ENCODE measurements around the gene PIP4K2A.
A peak's percentile ranks its signal among the peaks of the same experiment; 100 is the strongest.

Gene PIP4K2A

GRCh38 chr10:22624287-22624738, 90.1 kb downstream of the PIP4K2A start:
- no peak for TF ChIP-seq CTCF (IDR thresholded peaks at IDR 0.05; ENCODE audit: insufficient read depth, missing control alignments)
- FAIRE-seq (no peak), DNase-seq (ENCODE audit: insufficient read length, low spot score) (no peak)

- no peak for TF ChIP-seq CTCF (IDR thresholded peaks at IDR 0.05; ENCODE audit: insufficient read depth, missing control alignments)
- FAIRE-seq (peak; percentile 86), DNase-seq (ENCODE audit: insufficient read length, low spot score) (no peak)
These were observed 90.6 kb downstream of the PIP4K2A start for GRCh38 chr10:22623633-22624253.

GRCh38 chr10:22622242-22622806, 92.1 kb downstream of the PIP4K2A start:
- TF ChIP-seq CTCF (IDR thresholded peaks at IDR 0.05; ENCODE audit: insufficient read depth, missing control alignments): no peak
- DNase-seq (ENCODE audit: insufficient read length, low spot score) (no peak), FAIRE-seq (no peak)

GRCh38 chr10:22621726-22622125, 92.7 kb downstream of the PIP4K2A start:
- TF ChIP-seq CTCF (IDR thresholded peaks at IDR 0.05; ENCODE audit: insufficient read depth, missing control alignments): no peak
- FAIRE-seq (no peak), DNase-seq (ENCODE audit: insufficient read length, low spot score) (no peak)

GRCh38 chr10:22620929-22621328, 93.4 kb downstream of the PIP4K2A start:
- FAIRE-seq: no peak
- DNase-seq (ENCODE audit: insufficient read length, low spot score): no peak
- TF ChIP-seq CTCF (IDR thresholded peaks at IDR 0.05; ENCODE audit: insufficient read depth, missing control alignments): no peak

- no peak for DNase-seq (ENCODE audit: insufficient read length, low spot score)
- no peak for TF ChIP-seq CTCF (IDR thresholded peaks at IDR 0.05; ENCODE audit: insufficient read depth, missing control alignments)
- FAIRE-seq: no peak
These were observed 94.1 kb downstream of the PIP4K2A start for GRCh38 chr10:22620140-22620857.

- no peak for TF ChIP-seq CTCF (IDR thresholded peaks at IDR 0.05; ENCODE audit: insufficient read depth, missing control alignments)
- no peak for DNase-seq (ENCODE audit: insufficient read length, low spot score)
- no peak for FAIRE-seq
These were observed 95.3 kb downstream of the PIP4K2A start for GRCh38 chr10:22619101-22619500.

Data from D721Med (cell line).